Right lobe of liver (tissue), 6 donors: ENCODE results near the gene MRPS34. TPM values are rescaled to one million over a fixed set of nuclear protein-coding genes. Genes with fewer than 3 reads are reported as not detected.

Experiments used
- ATAC-seq, 4 donors: fragments of 200-7000 bp; cut with Tn5 transposase; one replicate each; pipeline ENCODE4 v1.9.1; 2020; ENCODE audit warnings: mild to moderate bottlenecking in 4 of 4, moderate library complexity in 4 of 4
- DNase-seq, 3 donors: peaks; one replicate each; pipeline ENCODE4 v3.0.0-alpha.2; 2020
- H3K27ac ChIP-seq, 3 donors: fragments of 200-600 bp; one replicate each; pipeline ENCODE4 v1.8.0; 2022
- H3K27me3 ChIP-seq, 2 donors: fragments of 200-600 bp; one replicate each; pipeline ENCODE4 v1.8.0; 2022
- H3K36me3 ChIP-seq, 4 donors: fragments of 200-600 bp; sonication (generic) in 1 of 4; one replicate each; pipeline versions ENCODE4 v1.5.1 to v1.8.0; 2017 to 2022; ENCODE audit warnings: control low read depth in 1 of 4
- H3K4me1 ChIP-seq, 4 donors: fragments of 200-600 bp; sonication (generic) in 1 of 4; one replicate each; pipeline versions ENCODE4 v1.5.1 to v1.8.0; 2017 to 2022; ENCODE audit warnings: control low read depth in 1 of 4
- H3K4me3 ChIP-seq, 3 donors: fragments of 200-600 bp; one replicate each; pipeline ENCODE4 v1.8.0; 2022
- H3K9me3 ChIP-seq, 4 donors: fragments of 200-600 bp; sonication (generic) in 1 of 4; one replicate each; pipeline versions ENCODE4 v1.5.1 to v1.8.0; 2017 to 2022; ENCODE audit warnings: control low read depth in 1 of 4
- CTCF ChIP-seq, 4 donors: fragments of 200-600 bp in 3 of 4; fragments of 450-650 bp in 1 of 4; IDR thresholded peaks; one replicate each; pipeline versions ENCODE4 v1.5.1 to v1.8.0; 2016 to 2022; ENCODE audit warnings: antibody characterized with exemption in 4 of 4, mild to moderate bottlenecking in 2 of 4
- POLR2A ChIP-seq: fragments of 450-650 bp; IDR thresholded peaks from one replicate; pipeline ENCODE4 v1.6.1; 2017; ENCODE audit warnings: antibody characterized with exemption, mild to moderate bottlenecking
- WGBS: methylation state at CpG from one replicate; pipeline ENCODE4 v1.1.6; 2018; ENCODE audit warnings: low coverage, low lambda C conversion rate; ENCODE audit not compliant: insufficient coverage; ENCODE audit errors: missing lambda C conversion rate; 5-methylcytosine and 5-hydroxymethylcytosine counted together
- intact Hi-C, 2 donors: fragments of 100-400 bp; cut with DNase I; formaldehyde crosslinking; loops; one replicate each; pipeline versions ENCODE4 v1.11.2 to v1.14.1; 2022
- total RNA-seq, 6 experiments: library from RNA; depleted of rRNA in 2 of 6; stranded (reverse); fragments of >200 nt in 2 of 6; fragmentation: NEBNext Ultra II Directional in 3 of 6; extraction: Animal tissue kit (Norgen Biotek cat#: 25700) in 3 of 6; gene quantifications; one replicate each; pipeline versions ENCODE4 v1.1.0 to v1.2.4, GENCODE V29; 2016 to 2023
- donor health status: DM: no; HTN: yes; CAD: no.
- donor health status: DM: no; HTN: no; CAD: no.
- donor health status: DM: no; HTN: no; CAD: no.
- donor health status: DM: no; HTN: yes; CAD: no.
- donor health status: DM: no; HTN: yes; CAD: no.

MRPS34 gene
- total RNA-seq, 6 experiments from 2014 or later = 42.5 to 90.5 (median 52.9) TPM

- Histone ChIP-seq H3K27me3 (no peaks in the 10 kb centered on the region), H3K4me3 (peak within 1 kb of the TSS; percentile 94 to 100 (median 98)), H3K27ac (peak within 1 kb of the TSS; percentile 81 to 93 (median 84)), H3K4me1 (peaks cover 0 to 22% (median 6%) of the 10 kb centered on the region in 4 donors), H3K9me3 (no peaks in the 10 kb centered on the region), H3K36me3 (peaks cover 0 to 18% (median 2%) of the 10 kb centered on the region in 4 donors)
- DNase-seq = no peak
- no peak for TF ChIP-seq POLR2A
- no peak for TF ChIP-seq CTCF (IDR thresholded peaks at IDR 0.05)
- ATAC-seq = peak; percentile 0 to 7 (median 2)
- under 1% methylated on average over 15 of the region's 53 CpGs for WGBS
- intact Hi-C loops = no loop called here
These were observed 499 bp downstream of the MRPS34 start, which contains the start of gene EME2 for GRCh38 chr16:1772362-1772907. Gene EME2, plus strand, starts transcription at chr16:1772810. Its CDS starts 418 bp downstream, at chr16:1773228.

GRCh38 chr16:1771864-1772361 lies 1.0 kb downstream of the MRPS34 start:
- Histone ChIP-seq H3K36me3 (peaks cover 0 to 12% (median under 1%) of the 10 kb centered on the region in 4 donors), H3K4me3 (peak overlapping the region; percentile 94 to 100 (median 98)), H3K9me3 (no peaks in the 10 kb centered on the region), H3K27ac (peak overlapping the region; percentile 15 to 93 (median 53)), H3K27me3 (no peaks in the 10 kb centered on the region), H3K4me1 (peaks cover 0 to 22% (median 6%) of the 10 kb centered on the region in 4 donors)
- 13% methylated on average over 8 of the region's 22 CpGs for WGBS
- DNase-seq = no peak
- no peak for TF ChIP-seq POLR2A
- no peak for TF ChIP-seq CTCF (IDR thresholded peaks at IDR 0.05)
- ATAC-seq = no peak
- intact Hi-C loops = no loop called here

GRCh38 chr16:1771188-1771863 lies 1.6 kb downstream of the MRPS34 start, which contains the start of gene NME3:
Gene NME3, minus strand, starts transcription at chr16:1771543. Its CDS starts 9 bp downstream, at chr16:1771534.
- TF ChIP-seq CTCF (IDR thresholded peaks at IDR 0.05) (no peak), POLR2A (no peak)
- Histone ChIP-seq H3K27me3 (no peaks in the 10 kb centered on the region), H3K4me3 (peak within 1 kb of the TSS; percentile 94 to 100 (median 98)), H3K4me1 (peaks cover 0 to 22% (median 6%) of the 10 kb centered on the region in 4 donors), H3K9me3 (no peaks in the 10 kb centered on the region), H3K36me3 (peaks cover 0 to 11% (median 0%) of the 10 kb centered on the region in 4 donors), H3K27ac (peak within 1 kb of the TSS; percentile 20 to 93 (median 84))
- DNase-seq (peak; percentile 86), ATAC-seq (peak; percentile 33 to 59 (median 51))
- WGBS = no CpG with 5 or more reads among the region's 79 CpGs
- intact Hi-C loops = no loop called here

GRCh38 chr16:1770328-1771187 lies 2.4 kb downstream of the MRPS34 start:
- Histone ChIP-seq H3K4me3 (peak overlapping the region; percentile 94 to 100 (median 98)), H3K27ac (peak overlapping the region; percentile 20 to 53 (median 51)), H3K27me3 (no peaks in the 10 kb centered on the region), H3K36me3 (peaks cover 0 to 16% (median 0%) of the 10 kb centered on the region in 4 donors), H3K9me3 (no peaks in the 10 kb centered on the region), H3K4me1 (peaks cover 0 to 22% (median 6%) of the 10 kb centered on the region in 4 donors)
- DNase-seq (peak; percentile 78 to 82 (median 79)), ATAC-seq (peak; percentile 5 to 40 (median 30))
- intact Hi-C loops = no loop called here
- TF ChIP-seq POLR2A = no peak
- TF ChIP-seq CTCF (IDR thresholded peaks at IDR 0.05) = no peak
- 13% methylated on average over 6 of the region's 81 CpGs for WGBS
